Activated T-cell treated with anti-CD3 and anti-CD28 coated beads, Interleukin-2, amount 50 U/mL, for 72 hours (primary cell): ENCODE data around the gene AP2M1. TPM values are rescaled to one million over a fixed set of nuclear protein-coding genes. Genes with fewer than 3 reads are reported as not detected.

Experiments
- ATAC-seq, 2 donors: fragments of 150-1000 bp; cut with Tn5 transposase; replicated peaks in 1 of 2; 2 replicates each; pipeline ENCODE4 v1.10.0; 2021; ENCODE audit warnings: moderate library complexity in 2 of 2, mild to moderate bottlenecking in 1 of 2
- DNase-seq, 2 donors: peaks; one replicate each; pipeline ENCODE4 v3.0.0; 2021 to 2022; ENCODE audit warnings: mixed read lengths in 1 of 2
- H3K27ac Mint-ChIP-seq: one replicate; pipeline ENCODE4 v1.8.0; 2022; ENCODE audit warnings: mild to moderate bottlenecking, moderate library complexity, mixed read lengths
- H3K27me3 Mint-ChIP-seq: one replicate; pipeline ENCODE4 v1.8.0; 2022; ENCODE audit warnings: low read depth, mixed read lengths
- H3K36me3 Mint-ChIP-seq, 2 donors: one replicate each; pipeline ENCODE4 v1.8.0; 2022; ENCODE audit warnings: mixed read lengths in 2 of 2, mild to moderate bottlenecking in 1 of 2; ENCODE audit not compliant: insufficient read depth in 2 of 2
- H3K4me1 Mint-ChIP-seq: one replicate; pipeline ENCODE4 v1.8.0; 2022; ENCODE audit warnings: low read depth, mixed read lengths
- H3K4me3 Mint-ChIP-seq, 2 donors: one replicate each; pipeline ENCODE4 v1.8.0; 2022; ENCODE audit warnings: mild to moderate bottlenecking in 2 of 2, mixed read lengths in 2 of 2, moderate library complexity in 2 of 2
- H3K9me3 Mint-ChIP-seq, 2 donors: one replicate each; pipeline ENCODE4 v1.8.0; 2022; ENCODE audit warnings: mixed read lengths in 2 of 2
- total RNA-seq, 2 donors: library from RNA; stranded (reverse); gene quantifications; one replicate each; pipeline ENCODE4 v1.2.3, GENCODE V29; 2022

The AP2M1 gene
- total RNA-seq, 2 donors from 2014 or later = 178 to 194 TPM

- ATAC-seq = no peak
- Mint-ChIP-seq H3K4me1 (peaks cover 7% of the 10 kb centered on the region), H3K27ac (no peak overlapping the region)
Measured at GRCh38 chr3:184164648-184165330, 9.9 kb upstream of the AP2M1 start.

GRCh38 chr3:184165543-184165942, 9.1 kb upstream of the AP2M1 start:
- no peak overlapping the region for H3K4me3 Mint-ChIP-seq
- no peaks in the 10 kb centered on the region for H3K27me3 Mint-ChIP-seq
- H3K36me3 Mint-ChIP-seq = peaks cover 0 to 3% of the 10 kb centered on the region in 2 donors
- no peak overlapping the region for H3K27ac Mint-ChIP-seq
- DNase-seq (no peak), ATAC-seq (no peak)
- H3K9me3 Mint-ChIP-seq = no peaks in the 10 kb centered on the region
- H3K4me1 Mint-ChIP-seq = peaks cover under 1% of the 10 kb centered on the region

More at GRCh38 chr3:184164648-184165330, 9.9 kb upstream of the AP2M1 start:
- Mint-ChIP-seq H3K27me3 (no peaks in the 10 kb centered on the region), H3K9me3 (no peaks in the 10 kb centered on the region), H3K36me3 (peaks cover 3% of the 10 kb centered on the region in 2 donors), H3K4me3 (no peak overlapping the region)
- no peak for DNase-seq

- peaks cover 8% of the 10 kb centered on the region for H3K4me1 Mint-ChIP-seq
- H3K4me3 Mint-ChIP-seq = no peak overlapping the region
- no peaks in the 10 kb centered on the region for H3K9me3 Mint-ChIP-seq
- peaks cover 0 to 9% of the 10 kb centered on the region in 2 donors for H3K36me3 Mint-ChIP-seq
- DNase-seq (no peak), ATAC-seq (no peak)
- H3K27ac Mint-ChIP-seq = no peak overlapping the region
- H3K27me3 Mint-ChIP-seq = no peaks in the 10 kb centered on the region
Measured at GRCh38 chr3:184166671-184167070, 8.0 kb upstream of the AP2M1 start.

GRCh38 chr3:184167786-184168185, 6.9 kb upstream of the AP2M1 start:
- Mint-ChIP-seq H3K4me3 (no peak overlapping the region), H3K9me3 (no peaks in the 10 kb centered on the region), H3K36me3 (peaks cover 0 to 11% of the 10 kb centered on the region in 2 donors), H3K27me3 (no peaks in the 10 kb centered on the region), H3K4me1 (peaks cover 12% of the 10 kb centered on the region), H3K27ac (no peak overlapping the region)
- no peak for ATAC-seq
- no peak for DNase-seq

GRCh38 chr3:184168363-184169120, 6.1 kb upstream of the AP2M1 start:
- no peak overlapping the region for H3K4me3 Mint-ChIP-seq
- ATAC-seq (no peak), DNase-seq (no peak)
- peaks cover 0 to 11% of the 10 kb centered on the region in 2 donors for H3K36me3 Mint-ChIP-seq
- H3K4me1 Mint-ChIP-seq = peaks cover 12% of the 10 kb centered on the region
- H3K27me3 Mint-ChIP-seq = no peaks in the 10 kb centered on the region
- H3K27ac Mint-ChIP-seq = no peak overlapping the region
- no peaks in the 10 kb centered on the region for H3K9me3 Mint-ChIP-seq

- H3K27me3 Mint-ChIP-seq = no peaks in the 10 kb centered on the region
- no peak overlapping the region for H3K27ac Mint-ChIP-seq
- ATAC-seq (no peak), DNase-seq (no peak)
- no peak overlapping the region for H3K4me3 Mint-ChIP-seq
- H3K4me1 Mint-ChIP-seq = peaks cover 18% of the 10 kb centered on the region
- peaks cover 0 to 11% of the 10 kb centered on the region in 2 donors for H3K36me3 Mint-ChIP-seq
- H3K9me3 Mint-ChIP-seq = no peaks in the 10 kb centered on the region
Measured at GRCh38 chr3:184169896-184170875, 4.5 kb upstream of the AP2M1 start.

- Mint-ChIP-seq H3K9me3 (no peaks in the 10 kb centered on the region), H3K4me3 (no peak overlapping the region), H3K27ac (no peak overlapping the region)
Measured at GRCh38 chr3:184171562-184171961, 3.1 kb upstream of the AP2M1 start.

GRCh38 chr3:184172681-184173373, 1.8 kb upstream of the AP2M1 start:
- ATAC-seq (no peak), DNase-seq (no peak)
- Mint-ChIP-seq H3K36me3 (peaks cover 4 to 11% of the 10 kb centered on the region in 2 donors), H3K27ac (no peak overlapping the region), H3K4me1 (peaks cover 39% of the 10 kb centered on the region), H3K27me3 (no peaks in the 10 kb centered on the region), H3K9me3 (no peaks in the 10 kb centered on the region), H3K4me3 (no peak overlapping the region)

More at GRCh38 chr3:184171562-184171961, 3.1 kb upstream of the AP2M1 start:
- Mint-ChIP-seq H3K4me1 (peaks cover 31% of the 10 kb centered on the region), H3K36me3 (peaks cover 4 to 11% of the 10 kb centered on the region in 2 donors), H3K27me3 (no peaks in the 10 kb centered on the region)
- ATAC-seq = no peak
- DNase-seq = no peak

GRCh38 chr3:184173374-184173722, 1.3 kb upstream of the AP2M1 start:
- H3K36me3 Mint-ChIP-seq = peaks cover 7 to 12% of the 10 kb centered on the region in 2 donors
- peaks cover 43% of the 10 kb centered on the region for H3K4me1 Mint-ChIP-seq
- ATAC-seq (no peak), DNase-seq (no peak)
- no peaks in the 10 kb centered on the region for H3K9me3 Mint-ChIP-seq
- H3K27me3 Mint-ChIP-seq = no peaks in the 10 kb centered on the region
- no peak overlapping the region for H3K4me3 Mint-ChIP-seq
- H3K27ac Mint-ChIP-seq = no peak overlapping the region

- peaks cover 43% of the 10 kb centered on the region for H3K4me1 Mint-ChIP-seq
- no peaks in the 10 kb centered on the region for H3K27me3 Mint-ChIP-seq
- DNase-seq = no peak
- H3K4me3 Mint-ChIP-seq = peak overlapping the region; percentile 88 to 96
- ATAC-seq = peak; percentile 3 to 5
- peaks cover 10 to 12% of the 10 kb centered on the region in 2 donors for H3K36me3 Mint-ChIP-seq
- H3K9me3 Mint-ChIP-seq = no peaks in the 10 kb centered on the region
- peak overlapping the region; percentile 74 for H3K27ac Mint-ChIP-seq
Measured at GRCh38 chr3:184174284-184174645, 390 bp upstream of the AP2M1 start.

- no peak for DNase-seq
- peak overlapping the region; percentile 88 to 96 for H3K4me3 Mint-ChIP-seq
- H3K27ac Mint-ChIP-seq = peak overlapping the region; percentile 93
- peaks cover 43% of the 10 kb centered on the region for H3K4me1 Mint-ChIP-seq
- H3K27me3 Mint-ChIP-seq = no peaks in the 10 kb centered on the region
- ATAC-seq = no peak
- peaks cover 10 to 12% of the 10 kb centered on the region in 2 donors for H3K36me3 Mint-ChIP-seq
- no peaks in the 10 kb centered on the region for H3K9me3 Mint-ChIP-seq
Measured at GRCh38 chr3:184175506-184175905, 851 bp downstream of the AP2M1 start.

GRCh38 chr3:184175981-184176376, 1.3 kb downstream of the AP2M1 start:
- ATAC-seq = no peak
- peak overlapping the region; percentile 88 to 96 for H3K4me3 Mint-ChIP-seq
- no peak for DNase-seq
- H3K27ac Mint-ChIP-seq = peak overlapping the region; percentile 93
- peaks cover 42% of the 10 kb centered on the region for H3K4me1 Mint-ChIP-seq
- H3K36me3 Mint-ChIP-seq = peaks cover 11 to 12% of the 10 kb centered on the region in 2 donors
- H3K9me3 Mint-ChIP-seq = no peaks in the 10 kb centered on the region
- H3K27me3 Mint-ChIP-seq = no peaks in the 10 kb centered on the region
